Measurements from ENCODE around the gene EEA1. TPM values are rescaled to one million over a fixed set of nuclear protein-coding genes. Genes with fewer than 3 reads are reported as not detected.

EEA1 gene
- total RNA-seq, 2 experiments from 2014 or later, result 10.5 to 11.1 TPM

DNA sequence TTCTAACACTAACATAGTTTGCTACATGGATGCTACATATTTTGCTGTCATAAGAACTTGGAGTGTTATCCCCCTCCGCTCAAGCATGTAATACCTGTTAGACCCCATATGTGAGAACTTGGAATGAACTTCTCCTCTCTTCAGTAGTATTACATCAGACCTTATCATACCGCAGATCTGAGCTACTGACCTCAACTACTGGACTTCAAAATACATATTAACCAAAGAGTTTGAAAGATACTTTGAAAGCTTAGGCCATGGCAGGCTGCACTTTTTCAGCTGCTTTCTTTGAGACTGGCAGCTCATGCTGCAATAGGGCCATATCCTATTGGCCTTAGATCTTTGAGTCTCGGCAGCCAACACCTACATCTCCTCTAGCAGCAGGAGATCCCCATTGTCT lies 74.8 kb downstream of the EEA1 start:
- Histone ChIP-seq H3K9me3 (ENCODE audit: control insufficient read depth in 1 of 2, insufficient read depth in 1 of 2, low read length in 2 of 2) (no peaks in the 10 kb centered on the region), H3K27me3 (ENCODE audit: control insufficient read depth in 1 of 2, insufficient read depth in 2 of 2, low read length in 2 of 2) (no peaks in the 10 kb centered on the region), H3K27ac (ENCODE audit: low read depth in 1 of 2, low read length in 2 of 2) (no peak overlapping the region), H3K4me1 (ENCODE audit: insufficient read depth, low read length) (no peaks in the 10 kb centered on the region), H3K4me3 (ENCODE audit: low read length) (no peak overlapping the region), H3K36me3 (ENCODE audit: insufficient read depth, low read length) (peaks cover 32% of the 10 kb centered on the region)
- DNase-seq, result no peak
- TF ChIP-seq, protein P1, sequence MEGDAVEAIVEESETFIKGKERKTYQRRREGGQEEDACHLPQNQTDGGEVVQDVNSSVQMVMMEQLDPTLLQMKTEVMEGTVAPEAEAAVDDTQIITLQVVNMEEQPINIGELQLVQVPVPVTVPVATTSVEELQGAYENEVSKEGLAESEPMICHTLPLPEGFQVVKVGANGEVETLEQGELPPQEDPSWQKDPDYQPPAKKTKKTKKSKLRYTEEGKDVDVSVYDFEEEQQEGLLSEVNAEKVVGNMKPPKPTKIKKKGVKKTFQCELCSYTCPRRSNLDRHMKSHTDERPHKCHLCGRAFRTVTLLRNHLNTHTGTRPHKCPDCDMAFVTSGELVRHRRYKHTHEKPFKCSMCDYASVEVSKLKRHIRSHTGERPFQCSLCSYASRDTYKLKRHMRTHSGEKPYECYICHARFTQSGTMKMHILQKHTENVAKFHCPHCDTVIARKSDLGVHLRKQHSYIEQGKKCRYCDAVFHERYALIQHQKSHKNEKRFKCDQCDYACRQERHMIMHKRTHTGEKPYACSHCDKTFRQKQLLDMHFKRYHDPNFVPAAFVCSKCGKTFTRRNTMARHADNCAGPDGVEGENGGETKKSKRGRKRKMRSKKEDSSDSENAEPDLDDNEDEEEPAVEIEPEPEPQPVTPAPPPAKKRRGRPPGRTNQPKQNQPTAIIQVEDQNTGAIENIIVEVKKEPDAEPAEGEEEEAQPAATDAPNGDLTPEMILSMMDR (IDR thresholded peaks at IDR 0.05), result no peak
- peaks cover 6% of the 10 kb centered on the region for H3K4me1 Mint-ChIP-seq (ENCODE audit: low read depth)
- CTCF ChIA-PET, result no interaction called here
- no peak overlapping the region for H3K27ac Mint-ChIP-seq
- POLR2A ChIA-PET, result no interaction called here
- H3K4me3 Mint-ChIP-seq, result no peak overlapping the region
- intact Hi-C loops (cut with DNase I, micrococcal nuclease), result no loop called here
- no peaks in the 10 kb centered on the region for H3K27me3 Mint-ChIP-seq
- peaks cover 68% of the 10 kb centered on the region for H3K36me3 Mint-ChIP-seq (ENCODE audit: low read depth)
- no peaks in the 10 kb centered on the region for H3K9me3 Mint-ChIP-seq
- no peak for ATAC-seq (ENCODE audit: poor library complexity)

DNA sequence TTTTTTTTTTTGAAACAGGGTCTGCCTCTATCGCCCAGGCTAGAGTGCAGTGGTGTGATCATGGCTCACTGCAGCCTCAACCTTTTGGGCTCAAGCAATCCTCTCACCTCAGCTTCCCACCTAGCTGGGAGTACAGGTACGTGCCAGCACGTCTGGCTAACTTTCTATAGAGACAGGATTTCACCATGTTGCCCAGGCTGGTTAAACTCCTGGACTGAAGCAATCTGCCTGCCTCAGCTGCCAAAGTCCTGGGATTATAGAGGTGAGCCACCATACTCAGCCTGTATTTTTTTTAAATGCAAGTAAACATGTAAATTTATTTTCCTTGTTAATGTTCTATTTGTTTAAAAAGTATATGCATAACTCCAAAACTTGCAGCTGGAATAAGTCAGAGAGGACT lies 80.4 kb downstream of the EEA1 start:
- DNase-seq, result no peak
- no peak overlapping the region for H3K27ac Mint-ChIP-seq
- ChIA-PET POLR2A (no interaction called here), CTCF (no interaction called here)
- ATAC-seq (ENCODE audit: poor library complexity), result no peak
- no peak overlapping the region for H3K27ac ChIP-seq (ENCODE audit: low read depth in 1 of 2, low read length in 2 of 2)
- no peak overlapping the region for H3K4me3 Mint-ChIP-seq
- no peaks in the 10 kb centered on the region for H3K4me1 ChIP-seq (ENCODE audit: insufficient read depth, low read length)
- peaks cover 32% of the 10 kb centered on the region for H3K36me3 Mint-ChIP-seq (ENCODE audit: low read depth)
- H3K27me3 Mint-ChIP-seq, result no peaks in the 10 kb centered on the region
- no peaks in the 10 kb centered on the region for H3K4me1 Mint-ChIP-seq (ENCODE audit: low read depth)
- intact Hi-C loops (cut with DNase I, micrococcal nuclease), result no loop called here
- TF ChIP-seq, protein P1 (IDR thresholded peaks at IDR 0.05), result no peak
- no peaks in the 10 kb centered on the region for H3K9me3 ChIP-seq (ENCODE audit: control insufficient read depth in 1 of 2, insufficient read depth in 1 of 2, low read length in 2 of 2)
- no peaks in the 10 kb centered on the region for H3K9me3 Mint-ChIP-seq
- peaks cover 21% of the 10 kb centered on the region for H3K36me3 ChIP-seq (ENCODE audit: insufficient read depth, low read length)
- no peaks in the 10 kb centered on the region for H3K27me3 ChIP-seq (ENCODE audit: control insufficient read depth in 1 of 2, insufficient read depth in 2 of 2, low read length in 2 of 2)
- no peak overlapping the region for H3K4me3 ChIP-seq (ENCODE audit: low read length)

DNA sequence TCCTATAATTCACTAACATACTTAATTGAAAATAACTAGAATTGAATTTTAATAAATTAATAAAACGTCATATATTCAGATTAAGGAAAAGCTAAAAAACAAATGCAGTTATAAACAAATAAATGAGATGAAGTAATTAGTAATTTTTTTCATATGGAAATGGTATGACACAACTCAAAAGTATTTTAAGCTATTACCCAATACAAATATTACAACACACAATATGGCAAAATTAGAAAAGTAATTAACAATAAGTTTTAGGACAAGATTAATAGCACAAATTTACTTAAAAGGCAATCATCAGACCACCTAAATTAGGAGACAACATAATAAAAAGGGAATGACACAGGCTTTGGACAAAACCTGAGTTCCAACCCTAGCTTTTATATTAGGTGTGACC lies 81.7 kb downstream of the EEA1 start:
- ATAC-seq (ENCODE audit: poor library complexity), result no peak
- Histone ChIP-seq H3K9me3 (ENCODE audit: control insufficient read depth in 1 of 2, insufficient read depth in 1 of 2, low read length in 2 of 2) (no peaks in the 10 kb centered on the region), H3K4me1 (ENCODE audit: insufficient read depth, low read length) (no peaks in the 10 kb centered on the region), H3K4me3 (ENCODE audit: low read length) (no peak overlapping the region), H3K27me3 (ENCODE audit: control insufficient read depth in 1 of 2, insufficient read depth in 2 of 2, low read length in 2 of 2) (no peaks in the 10 kb centered on the region), H3K36me3 (ENCODE audit: insufficient read depth, low read length) (peaks cover 17% of the 10 kb centered on the region), H3K27ac (ENCODE audit: low read depth in 1 of 2, low read length in 2 of 2) (no peak overlapping the region)
- H3K27ac Mint-ChIP-seq, result no peak overlapping the region
- CTCF ChIA-PET, result no interaction called here
- H3K4me1 Mint-ChIP-seq (ENCODE audit: low read depth), result no peaks in the 10 kb centered on the region
- no peak overlapping the region for H3K4me3 Mint-ChIP-seq
- intact Hi-C loops (cut with DNase I, micrococcal nuclease), result no loop called here
- DNase-seq, result no peak
- no peaks in the 10 kb centered on the region for H3K27me3 Mint-ChIP-seq
- TF ChIP-seq, protein P1 (IDR thresholded peaks at IDR 0.05), result no peak
- POLR2A ChIA-PET, result interaction anchor here (0.8 to 1.0 kb wide), 2 partner anchors 82 to 531 kb away, joined by 3 to 4 read pairs; partner anchors contain the start of genes EEA1 and NUDT4
- no peaks in the 10 kb centered on the region for H3K9me3 Mint-ChIP-seq
- peaks cover 34% of the 10 kb centered on the region for H3K36me3 Mint-ChIP-seq (ENCODE audit: low read depth)
